Loucy (cell line): ENCODE measurements around the gene ATP11B.

Experiments used
- H2AFZ ChIP-seq: fragments of 200-600 bp; sonication (generic); 2 replicates; pipeline ENCODE4 v1.6.0; 2016; ENCODE audit warnings: antibody characterized with exemption, mild to moderate bottlenecking, low read length, moderate library complexity
- H3F3A ChIP-seq: fragments of 200-600 bp; 2 replicates; pipeline ENCODE4 v1.6.0; 2016; ENCODE audit warnings: antibody characterized with exemption, low read depth, mild to moderate bottlenecking
- H3K27me3 ChIP-seq: fragments of 200-600 bp; sonication (generic); 2 replicates; pipeline ENCODE4 v1.6.1; 2014; ENCODE audit warnings: low read length, mild to moderate bottlenecking; ENCODE audit not compliant: insufficient read depth, poor library complexity, severe bottlenecking
- H3K36me3 ChIP-seq: fragments of 200-600 bp; sonication (generic); 2 replicates; pipeline ENCODE4 v1.6.1; 2016; ENCODE audit warnings: low read length; ENCODE audit not compliant: insufficient read depth
- H3K4me1 ChIP-seq: fragments of 200-600 bp; sonication (generic); 2 replicates; pipeline ENCODE4 v1.5.1; 2014; ENCODE audit warnings: low read length, mild to moderate bottlenecking; ENCODE audit not compliant: insufficient read depth, poor library complexity, severe bottlenecking
- H3K4me2 ChIP-seq: fragments of 200-600 bp; sonication (generic); 2 replicates; pipeline ENCODE4 v1.6.0; 2014; ENCODE audit warnings: antibody characterized with exemption, low read length, low read depth, mild to moderate bottlenecking; ENCODE audit not compliant: poor library complexity, severe bottlenecking
- H3K4me3 ChIP-seq: fragments of 200-600 bp; sonication (generic); 2 replicates; pipeline ENCODE4 v1.5.1; 2014; ENCODE audit warnings: low read length, mild to moderate bottlenecking, mixed read lengths; ENCODE audit not compliant: poor library complexity, severe bottlenecking
- H3K79me2 ChIP-seq: fragments of 200-600 bp; sonication (generic); 2 replicates; pipeline ENCODE4 v1.6.1; 2014; ENCODE audit warnings: low read length; ENCODE audit not compliant: insufficient read depth
- H3K9ac ChIP-seq: fragments of 200-600 bp; sonication (generic); 2 replicates; pipeline ENCODE4 v1.6.0; 2014; ENCODE audit warnings: mild to moderate bottlenecking, low read depth, low read length, moderate library complexity; ENCODE audit not compliant: poor library complexity, severe bottlenecking
- H3K9me2 ChIP-seq: fragments of 200-600 bp; sonication (generic); replicated peaks from 2 replicates; pipeline ENCODE4 v1.6.1; 2016; ENCODE audit warnings: low read depth, low read length, mixed read lengths
- H3K9me3 ChIP-seq: fragments of 200-600 bp; sonication (generic); 2 replicates; pipeline ENCODE4 v1.6.1; 2014; ENCODE audit warnings: mild to moderate bottlenecking, antibody characterized with exemption, low read length, low read depth; ENCODE audit not compliant: insufficient read depth
- H4K20me1 ChIP-seq: fragments of 200-600 bp; sonication (generic); 2 replicates; pipeline ENCODE4 v1.6.0; 2014; ENCODE audit warnings: antibody characterized with exemption, low read length, mild to moderate bottlenecking; ENCODE audit not compliant: insufficient read depth, poor library complexity, severe bottlenecking
- EZH2phosphoT487 ChIP-seq: fragments of 200-600 bp; IDR thresholded peaks from 2 replicates; pipeline ENCODE4 v1.6.1; 2018; ENCODE audit warnings: antibody characterized with exemption, mild to moderate bottlenecking, moderate library complexity, borderline replicate concordance
- TF ChIP-seq, protein P1 (sequence below): fragments of 200-600 bp; sonication (generic); conservative IDR thresholded peaks from 2 replicates; pipeline ENCODE4 v1.5.1; 2014; ENCODE audit warnings: mild to moderate bottlenecking, antibody characterized with exemption, low read length

Gene ATP11B

DNA sequence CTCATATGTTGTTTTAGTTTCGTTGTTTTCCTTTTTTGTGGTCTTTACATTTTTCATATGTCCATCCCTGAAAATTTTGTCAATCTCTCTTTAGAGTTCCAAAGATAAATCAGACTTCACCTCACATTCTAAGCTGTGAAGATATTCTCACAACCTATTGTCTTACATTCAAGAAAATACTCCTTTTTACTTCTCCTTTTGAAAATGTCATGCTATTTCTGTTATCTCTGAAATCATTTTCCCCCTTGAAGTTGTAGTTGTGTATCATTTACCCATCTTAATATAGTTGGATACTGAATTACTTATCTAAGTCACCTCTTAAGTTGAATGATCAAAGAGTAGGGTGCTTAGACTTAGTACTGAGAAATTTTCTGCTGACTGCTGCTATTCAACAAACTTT lies 112.7 kb downstream of the ATP11B start:
- Histone ChIP-seq H3K36me3 (no peaks in the 10 kb centered on the region), H3K4me1 (peaks cover 33% of the 10 kb centered on the region)

DNA sequence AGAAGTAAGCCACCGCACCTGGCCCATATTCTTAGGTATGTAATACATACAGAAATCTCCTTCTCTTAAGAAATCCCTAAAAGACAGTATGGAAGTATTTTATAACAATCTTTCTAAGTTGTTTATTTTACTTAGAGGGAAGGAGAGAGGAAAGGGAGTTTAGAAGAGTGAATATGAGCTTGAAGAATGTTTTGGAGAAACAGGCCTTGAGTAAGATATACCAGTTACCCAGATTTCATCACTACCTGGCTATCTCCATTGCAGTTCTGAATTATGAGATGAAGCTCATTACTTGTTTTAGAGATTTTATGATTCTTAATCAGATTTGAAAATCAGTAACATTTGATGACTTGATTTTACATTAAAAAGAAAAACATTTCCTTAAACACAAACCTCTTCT lies 115.2 kb downstream of the ATP11B start:
- H3K4me2 ChIP-seq, result no peak overlapping the region
- no peak overlapping the region for H2AFZ ChIP-seq
- H3K79me2 ChIP-seq, result peaks cover 10% of the 10 kb centered on the region
- H4K20me1 ChIP-seq, result no peaks in the 10 kb centered on the region
- no peaks in the 10 kb centered on the region for H3F3A ChIP-seq
- no peak overlapping the region for H3K4me3 ChIP-seq
- TF ChIP-seq, protein P1, sequence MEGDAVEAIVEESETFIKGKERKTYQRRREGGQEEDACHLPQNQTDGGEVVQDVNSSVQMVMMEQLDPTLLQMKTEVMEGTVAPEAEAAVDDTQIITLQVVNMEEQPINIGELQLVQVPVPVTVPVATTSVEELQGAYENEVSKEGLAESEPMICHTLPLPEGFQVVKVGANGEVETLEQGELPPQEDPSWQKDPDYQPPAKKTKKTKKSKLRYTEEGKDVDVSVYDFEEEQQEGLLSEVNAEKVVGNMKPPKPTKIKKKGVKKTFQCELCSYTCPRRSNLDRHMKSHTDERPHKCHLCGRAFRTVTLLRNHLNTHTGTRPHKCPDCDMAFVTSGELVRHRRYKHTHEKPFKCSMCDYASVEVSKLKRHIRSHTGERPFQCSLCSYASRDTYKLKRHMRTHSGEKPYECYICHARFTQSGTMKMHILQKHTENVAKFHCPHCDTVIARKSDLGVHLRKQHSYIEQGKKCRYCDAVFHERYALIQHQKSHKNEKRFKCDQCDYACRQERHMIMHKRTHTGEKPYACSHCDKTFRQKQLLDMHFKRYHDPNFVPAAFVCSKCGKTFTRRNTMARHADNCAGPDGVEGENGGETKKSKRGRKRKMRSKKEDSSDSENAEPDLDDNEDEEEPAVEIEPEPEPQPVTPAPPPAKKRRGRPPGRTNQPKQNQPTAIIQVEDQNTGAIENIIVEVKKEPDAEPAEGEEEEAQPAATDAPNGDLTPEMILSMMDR, result no peak
- no peak for TF ChIP-seq EZH2phosphoT487
- peaks cover 57% of the 10 kb centered on the region for H3K4me1 ChIP-seq
- H3K36me3 ChIP-seq, result no peaks in the 10 kb centered on the region
- no peaks in the 10 kb centered on the region for H3K9me3 ChIP-seq
- H3K9me2 ChIP-seq, result no peaks in the 10 kb centered on the region
- H3K9ac ChIP-seq, result no peak overlapping the region
- H3K27me3 ChIP-seq, result no peaks in the 10 kb centered on the region

More for the DNA sequence above, 112.7 kb downstream of the ATP11B start:
- H2AFZ ChIP-seq, result no peak overlapping the region; the same call in 1 of the 2 replicates
- H3K9ac ChIP-seq, result no peak overlapping the region
- no peaks in the 10 kb centered on the region for H3K27me3 ChIP-seq
- H3K4me2 ChIP-seq, result peak overlapping the region; percentile 11
- no peak overlapping the region for H3K4me3 ChIP-seq
- no peaks in the 10 kb centered on the region for H4K20me1 ChIP-seq
- no peaks in the 10 kb centered on the region for H3K9me2 ChIP-seq
- TF ChIP-seq EZH2phosphoT487, result no peak
- TF ChIP-seq, protein P1, result no peak
- H3K9me3 ChIP-seq, result no peaks in the 10 kb centered on the region
- H3F3A ChIP-seq, result no peaks in the 10 kb centered on the region
- no peaks in the 10 kb centered on the region for H3K79me2 ChIP-seq

- Histone ChIP-seq H3F3A (peaks cover 3% of the 10 kb centered on the region), H3K9me2 (no peaks in the 10 kb centered on the region), H3K9me3 (no peaks in the 10 kb centered on the region), H4K20me1 (no peaks in the 10 kb centered on the region), H3K27me3 (no peaks in the 10 kb centered on the region), H3K4me2 (no peak overlapping the region), H3K79me2 (peaks cover 10% of the 10 kb centered on the region), H2AFZ (no peak overlapping the region), H3K4me1 (peaks cover 57% of the 10 kb centered on the region), H3K36me3 (no peaks in the 10 kb centered on the region), H3K9ac (no peak overlapping the region), H3K4me3 (no peak overlapping the region)
- TF ChIP-seq, protein P1, result peak; percentile 78
- no peak for TF ChIP-seq EZH2phosphoT487
Measured at GRCh38 chr3:182909318-182910040, 116.2 kb downstream of the ATP11B start.
